ENCODE data around the gene MYO5B. TPM values are rescaled to one million over a fixed set of nuclear protein-coding genes. Genes with fewer than 3 reads are reported as not detected.

The MYO5B gene
- total RNA-seq, 4 donors from 2014 or later = 53.1 to 74.8 (median 55.2) TPM

- intact Hi-C loops (cut with DNase I; ENCODE audit: low total_unique reads) = no loop called here
- 78 to 87% methylated on average over 3 of the region's 3 CpGs for WGBS, 2 donors
- TF ChIP-seq POLR2A (IDR thresholded peaks at IDR 0.05) = no peak
- TF ChIP-seq CTCF (IDR thresholded peaks at IDR 0.05) = no peak
- no peak overlapping the region for H3K4me3 ChIP-seq (ENCODE audit: low read depth, poor library complexity, severe bottlenecking)
- no peak for DNase-seq (ENCODE audit: low spot score in 2 of 2)
These were observed 51.7 kb downstream of the MYO5B start for GRCh38 chr18:50143294-50143693.

- no peak for DNase-seq (ENCODE audit: low spot score in 2 of 2)
- H3K4me3 ChIP-seq (ENCODE audit: low read depth, poor library complexity, severe bottlenecking) = no peak overlapping the region
- intact Hi-C loops (cut with DNase I; ENCODE audit: low total_unique reads) = no loop called here
- 59 to 68% methylated on average over 6 of the region's 6 CpGs for WGBS, 2 donors
- no peak for TF ChIP-seq CTCF (IDR thresholded peaks at IDR 0.05)
- no peak for TF ChIP-seq POLR2A (IDR thresholded peaks at IDR 0.05)
These were observed 52.4 kb downstream of the MYO5B start for GRCh38 chr18:50142441-50143120.

GRCh38 chr18:50138181-50139064, 56.5 kb downstream of the MYO5B start:
- DNase-seq (ENCODE audit: low spot score in 2 of 2) = no peak
- intact Hi-C loops (cut with DNase I; ENCODE audit: low total_unique reads) = no loop called here
- 69 to 72% methylated on average over 4 of the region's 4 CpGs for WGBS, 2 donors
- H3K4me3 ChIP-seq (ENCODE audit: low read depth, poor library complexity, severe bottlenecking) = no peak overlapping the region
- TF ChIP-seq CTCF (IDR thresholded peaks at IDR 0.05) (no peak), POLR2A (IDR thresholded peaks at IDR 0.05) (no peak)

GRCh38 chr18:50135903-50136302, 59.0 kb downstream of the MYO5B start:
- TF ChIP-seq CTCF (IDR thresholded peaks at IDR 0.05) (no peak), POLR2A (IDR thresholded peaks at IDR 0.05) (no peak)

GRCh38 chr18:50133526-50133925, 61.4 kb downstream of the MYO5B start:
- no peak for DNase-seq (ENCODE audit: low spot score in 2 of 2)
- intact Hi-C loops (cut with DNase I; ENCODE audit: low total_unique reads) = no loop called here
- no peak overlapping the region for H3K4me3 ChIP-seq (ENCODE audit: low read depth, poor library complexity, severe bottlenecking)
- TF ChIP-seq CTCF (IDR thresholded peaks at IDR 0.05) (no peak), POLR2A (IDR thresholded peaks at IDR 0.05) (no peak)
- 78 to 90% methylated on average over 4 of the region's 4 CpGs for WGBS, 2 donors

More at GRCh38 chr18:50135903-50136302, 59.0 kb downstream of the MYO5B start:
- intact Hi-C loops (cut with DNase I; ENCODE audit: low total_unique reads) = no loop called here
- no peak overlapping the region for H3K4me3 ChIP-seq (ENCODE audit: low read depth, poor library complexity, severe bottlenecking)
- DNase-seq (ENCODE audit: low spot score in 2 of 2) = no peak
- WGBS, 2 donors = 82 to 89% methylated on average over 9 of the region's 9 CpGs

Data from lower leg skin (tissue), 4 donors.